ENCODE data around the gene PDIA6.

DNA sequence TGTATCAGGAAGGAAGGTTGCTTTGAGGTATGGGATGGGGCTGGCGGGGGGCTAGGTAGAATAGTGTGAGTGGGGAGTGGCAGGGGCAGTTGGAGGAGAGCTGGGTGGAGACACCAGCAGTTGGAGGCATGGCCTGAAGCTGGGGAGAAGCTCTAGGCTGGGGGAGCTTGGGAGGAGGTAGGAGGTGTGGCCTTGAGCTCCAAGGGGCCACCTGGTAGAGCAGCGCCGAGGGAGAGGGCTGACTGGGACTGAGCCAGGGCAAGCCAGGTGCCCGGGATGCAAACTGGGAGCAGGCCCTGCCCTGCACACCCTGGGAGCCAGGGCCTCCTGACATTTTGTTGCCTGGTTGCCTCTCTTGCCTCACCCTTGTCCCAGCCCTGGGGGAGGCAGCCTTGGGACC is 33.1 kb upstream of the PDIA6 start:
- TF ChIP-seq, protein P1, sequence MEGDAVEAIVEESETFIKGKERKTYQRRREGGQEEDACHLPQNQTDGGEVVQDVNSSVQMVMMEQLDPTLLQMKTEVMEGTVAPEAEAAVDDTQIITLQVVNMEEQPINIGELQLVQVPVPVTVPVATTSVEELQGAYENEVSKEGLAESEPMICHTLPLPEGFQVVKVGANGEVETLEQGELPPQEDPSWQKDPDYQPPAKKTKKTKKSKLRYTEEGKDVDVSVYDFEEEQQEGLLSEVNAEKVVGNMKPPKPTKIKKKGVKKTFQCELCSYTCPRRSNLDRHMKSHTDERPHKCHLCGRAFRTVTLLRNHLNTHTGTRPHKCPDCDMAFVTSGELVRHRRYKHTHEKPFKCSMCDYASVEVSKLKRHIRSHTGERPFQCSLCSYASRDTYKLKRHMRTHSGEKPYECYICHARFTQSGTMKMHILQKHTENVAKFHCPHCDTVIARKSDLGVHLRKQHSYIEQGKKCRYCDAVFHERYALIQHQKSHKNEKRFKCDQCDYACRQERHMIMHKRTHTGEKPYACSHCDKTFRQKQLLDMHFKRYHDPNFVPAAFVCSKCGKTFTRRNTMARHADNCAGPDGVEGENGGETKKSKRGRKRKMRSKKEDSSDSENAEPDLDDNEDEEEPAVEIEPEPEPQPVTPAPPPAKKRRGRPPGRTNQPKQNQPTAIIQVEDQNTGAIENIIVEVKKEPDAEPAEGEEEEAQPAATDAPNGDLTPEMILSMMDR (conservative IDR thresholded peaks at IDR 0.05 in 1 of 2, IDR thresholded peaks at IDR 0.05 in 1 of 2; ENCODE audit: low read depth in 1 of 2, low read length in 2 of 2), result no peak
- TF ChIP-seq EZH2 (IDR thresholded peaks at IDR 0.05; ENCODE audit: low read length, missing control alignments), result no peak

All from fibroblast of lung (primary cell).